Lower leg skin (tissue), 4 donors: ENCODE results near the gene CALHM2. TPM values are rescaled to one million over a fixed set of nuclear protein-coding genes. Genes with fewer than 3 reads are reported as not detected.

Experiments used
- DNase-seq, 2 donors: peaks; one replicate each; pipeline ENCODE4 v3.0.0-alpha.2; 2019; ENCODE audit warnings: low spot score in 2 of 2
- H3K4me3 ChIP-seq: fragments of 200-600 bp; sonication (generic); 2 replicates; pipeline ENCODE4 v1.5.1; 2017; ENCODE audit warnings: mild to moderate bottlenecking, low read depth; ENCODE audit not compliant: poor library complexity, severe bottlenecking
- CTCF ChIP-seq, 3 donors: fragments of 450-650 bp; IDR thresholded peaks; one replicate each; pipeline ENCODE4 v1.5.1; 2016; ENCODE audit warnings: antibody characterized with exemption in 3 of 3, mild to moderate bottlenecking in 3 of 3, moderate library complexity in 2 of 3
- POLR2A ChIP-seq, 2 donors: fragments of 450-650 bp; IDR thresholded peaks; one replicate each; pipeline ENCODE4 v1.6.1; 2016 to 2017; ENCODE audit warnings: antibody characterized with exemption in 2 of 2, mild to moderate bottlenecking in 1 of 2, moderate library complexity in 1 of 2
- WGBS, 2 donors: methylation state at CpG; one replicate each; pipeline ENCODE4 v1.1.5; 2018; 5-methylcytosine and 5-hydroxymethylcytosine counted together
- intact Hi-C: fragments of 100-400 bp; cut with DNase I; formaldehyde crosslinking; loops from one replicate; pipeline ENCODE4 v1.15.0; 2023; ENCODE audit warnings: low total_unique reads
- total RNA-seq, 4 donors: library from RNA; depleted of rRNA; stranded (reverse); fragments of >200 nt; gene quantifications; one replicate each; pipeline ENCODE4 v1.1.0, GENCODE V29; 2016

CALHM2 gene
- total RNA-seq, 4 donors from 2014 or later = 13.8 to 37.2 (median 15.4) TPM

DNA sequence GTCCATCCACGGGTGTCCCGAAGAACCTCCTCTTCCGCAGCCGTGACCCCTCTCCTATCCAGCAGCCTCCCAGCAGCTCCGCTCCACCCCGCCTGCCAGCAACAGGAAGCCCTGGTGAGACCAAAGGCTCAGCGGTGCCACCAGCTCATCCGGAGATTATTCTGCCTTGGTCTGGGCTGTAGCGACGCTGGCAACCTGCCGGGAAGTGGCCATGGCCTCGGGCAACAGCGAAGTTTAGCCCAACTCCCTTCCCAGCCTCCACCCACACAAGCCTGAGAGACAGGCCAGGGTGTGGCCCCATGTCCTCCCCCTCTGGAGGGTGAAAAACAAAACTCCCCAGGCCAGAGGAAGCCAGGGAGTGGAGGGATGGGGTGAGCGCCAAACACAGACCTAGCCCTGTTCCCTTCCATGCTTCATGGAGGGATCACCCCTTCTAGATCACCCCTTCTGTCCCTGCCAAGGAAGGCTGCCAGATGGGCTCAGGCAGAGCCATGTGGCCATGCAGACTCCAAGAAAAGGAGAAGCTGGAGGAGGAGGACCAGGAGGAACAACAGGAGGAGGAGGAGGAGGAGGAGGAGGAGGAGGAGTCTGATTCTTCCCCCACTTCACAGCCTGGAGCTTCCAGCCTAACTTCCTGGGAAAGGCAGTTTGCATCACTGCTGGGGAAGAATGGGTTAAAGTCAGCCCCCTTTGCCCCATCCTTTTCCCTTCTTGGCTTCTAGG is 918 bp downstream of the CALHM2 start:
- 15 to 25% methylated on average over 12 to 14 of the region's 14 CpGs for WGBS, 2 donors

DNA sequence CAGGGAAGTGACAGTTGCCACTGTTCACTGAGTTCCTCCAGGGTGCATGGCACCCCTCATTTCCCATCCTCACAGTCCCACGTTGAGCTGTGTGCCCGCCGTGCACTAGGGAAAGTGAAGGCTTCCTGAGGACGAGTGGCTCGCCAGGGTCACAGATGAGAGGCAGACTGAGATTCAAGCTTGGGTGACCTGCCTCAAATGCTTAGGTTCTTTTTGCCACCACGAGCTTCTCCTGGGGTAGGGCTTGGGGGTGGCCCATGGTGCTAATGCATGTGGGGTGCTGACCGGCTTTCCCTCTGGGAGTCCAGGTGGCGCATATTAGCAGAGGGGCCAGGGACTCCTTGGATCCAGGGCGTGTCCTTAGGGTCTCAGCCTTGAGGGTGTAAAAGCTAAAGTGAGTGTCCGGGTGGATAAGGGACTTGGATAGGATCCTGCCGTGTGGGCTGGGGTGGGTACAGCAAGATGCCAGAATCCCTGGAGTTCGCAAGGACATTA is 1.9 kb downstream of the CALHM2 start:
- intact Hi-C loops = no loop called here
- 73 to 83% methylated on average over 12 of the region's 12 CpGs for WGBS, 2 donors
- DNase-seq = no peak
- TF ChIP-seq POLR2A (IDR thresholded peaks at IDR 0.05) = no peak
- TF ChIP-seq CTCF (IDR thresholded peaks at IDR 0.05) = no peak
- no peak overlapping the region for H3K4me3 ChIP-seq

More for the DNA sequence above, 918 bp downstream of the CALHM2 start:
- intact Hi-C loops = no loop called here
- TF ChIP-seq POLR2A (IDR thresholded peaks at IDR 0.05) = no peak
- no peak for TF ChIP-seq CTCF (IDR thresholded peaks at IDR 0.05)
- DNase-seq = peak; percentile 64 to 91
- H3K4me3 ChIP-seq = peak overlapping the region; percentile 54

- WGBS, 2 donors = 75 to 79% methylated on average over 32 to 34 of the region's 34 CpGs
- no peak for DNase-seq
- TF ChIP-seq POLR2A (IDR thresholded peaks at IDR 0.05) (no peak), CTCF (IDR thresholded peaks at IDR 0.05) (no peak)
- no peak overlapping the region for H3K4me3 ChIP-seq
- intact Hi-C loops = no loop called here
Observed at GRCh38 chr10:103449208-103450144, 2.7 kb downstream of the CALHM2 start.

- DNase-seq = peak; percentile 79 to 94
- TF ChIP-seq POLR2A (IDR thresholded peaks at IDR 0.05) (no peak), CTCF (IDR thresholded peaks at IDR 0.05) (no peak)
- WGBS, 2 donors = 29 to 58% methylated on average over 1 of the region's 1 CpG
- no peak overlapping the region for H3K4me3 ChIP-seq
- intact Hi-C loops = no loop called here
Observed at GRCh38 chr10:103448746-103449145, 3.4 kb downstream of the CALHM2 start.

DNA sequence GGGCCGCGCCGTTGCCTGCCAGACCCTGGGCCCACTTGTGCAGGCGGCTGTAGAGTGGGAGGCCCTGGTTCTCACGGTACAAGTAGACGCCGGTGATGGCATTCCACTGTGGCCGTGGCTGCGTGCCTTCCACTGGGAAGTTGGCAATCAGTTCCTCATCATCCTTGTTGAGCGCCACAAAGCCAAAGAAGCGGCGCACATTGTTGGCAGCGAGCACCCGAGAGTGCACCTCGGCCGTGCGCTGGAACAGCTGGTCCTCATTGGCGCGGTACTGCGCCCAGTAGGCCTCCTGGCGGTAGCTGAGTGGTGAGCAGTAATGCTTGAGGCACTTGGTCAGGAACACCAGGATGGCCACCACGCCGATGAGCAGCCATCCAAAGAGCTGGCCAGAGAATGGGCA is 5.0 kb downstream of the CALHM2 start:
- no peak for DNase-seq
- intact Hi-C loops = no loop called here
- TF ChIP-seq CTCF (IDR thresholded peaks at IDR 0.05) = no peak
- no peak for TF ChIP-seq POLR2A (IDR thresholded peaks at IDR 0.05)
- WGBS, 2 donors = 90 to 91% methylated on average over 19 to 23 of the region's 23 CpGs
- H3K4me3 ChIP-seq = no peak overlapping the region
